ENCODE data around the gene TIPIN.

GRCh38 chr15:66292571-66293418 is 63.7 kb downstream of the TIPIN start:
- TF ChIP-seq CTCF (IDR thresholded peaks at IDR 0.05): no peak
- no peak for TF ChIP-seq POLR2A (IDR thresholded peaks at IDR 0.05)
